Right renal cortex interstitium (tissue), 3 donors: ENCODE results near the gene ITGA2B. TPM values are rescaled to one million over a fixed set of nuclear protein-coding genes. Genes with fewer than 3 reads are reported as not detected.
"Not testable (repeated sequence)": the region's sequence is repeated elsewhere in the genome, so short reads cannot be mapped to it uniquely, and the experiment has no call there.

Source experiments
- DNase-seq, 3 donors: peaks; one replicate each; pipeline ENCODE4 v3.0.0-alpha.2; 2013; ENCODE audit warnings: low read depth in 3 of 3, low spot score in 2 of 3
- polyA plus RNA-seq, 3 donors: library from polyadenylated mRNA; unstranded; fragments of 120-200 nt; gene quantifications; one replicate each; pipeline ENCODE4 v1.2.1, GENCODE V29; 2013; ENCODE audit not compliant: insufficient read length in 3 of 3

ITGA2B gene
- polyA plus RNA-seq, 3 donors: 4.7 to 8.7 (median 4.8) TPM

DNA sequence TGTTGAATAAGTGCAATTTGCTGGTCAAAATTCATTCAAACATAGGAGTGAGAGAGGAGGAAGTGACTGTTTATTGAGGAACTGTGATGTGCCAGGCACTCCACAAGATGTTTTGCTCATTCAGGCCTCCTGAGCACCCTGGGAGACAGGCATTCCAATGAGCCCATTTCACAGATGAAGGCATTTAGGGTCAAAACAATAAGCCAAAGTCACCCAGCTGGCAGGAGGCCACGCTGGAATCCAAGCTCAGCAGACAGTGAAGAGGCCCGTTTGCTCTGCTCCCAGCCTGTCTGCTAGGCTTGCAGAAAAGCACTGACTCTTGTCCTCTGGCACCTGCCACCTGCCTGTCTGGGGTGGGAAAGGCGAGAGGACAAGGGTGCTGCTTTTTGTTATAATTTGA is 54.7 kb downstream of the ITGA2B start:
- DNase-seq: no peak

DNA sequence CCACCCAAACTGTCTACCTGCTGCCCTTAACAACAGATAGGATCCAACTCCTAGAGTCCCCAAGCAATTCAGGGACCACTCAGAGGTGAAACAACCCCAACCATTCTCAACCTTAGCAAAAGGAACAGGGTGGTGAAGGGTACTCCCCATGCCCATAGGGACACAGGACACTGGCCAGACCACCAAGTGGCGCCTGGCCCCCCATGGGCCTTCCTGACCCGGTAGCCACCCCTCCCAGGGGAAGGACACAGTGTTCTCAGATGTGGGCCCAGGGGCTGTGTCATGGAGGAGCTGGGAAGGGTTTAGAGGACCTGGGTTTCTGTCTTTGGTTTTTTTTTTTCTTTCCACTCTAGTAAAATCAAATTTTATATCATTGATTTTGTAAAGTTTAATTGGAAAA is 55.1 kb downstream of the ITGA2B start:
- DNase-seq: no peak

GRCh38 chr17:44333371-44333770 is 56.1 kb downstream of the ITGA2B start:
- no peak for DNase-seq

DNA sequence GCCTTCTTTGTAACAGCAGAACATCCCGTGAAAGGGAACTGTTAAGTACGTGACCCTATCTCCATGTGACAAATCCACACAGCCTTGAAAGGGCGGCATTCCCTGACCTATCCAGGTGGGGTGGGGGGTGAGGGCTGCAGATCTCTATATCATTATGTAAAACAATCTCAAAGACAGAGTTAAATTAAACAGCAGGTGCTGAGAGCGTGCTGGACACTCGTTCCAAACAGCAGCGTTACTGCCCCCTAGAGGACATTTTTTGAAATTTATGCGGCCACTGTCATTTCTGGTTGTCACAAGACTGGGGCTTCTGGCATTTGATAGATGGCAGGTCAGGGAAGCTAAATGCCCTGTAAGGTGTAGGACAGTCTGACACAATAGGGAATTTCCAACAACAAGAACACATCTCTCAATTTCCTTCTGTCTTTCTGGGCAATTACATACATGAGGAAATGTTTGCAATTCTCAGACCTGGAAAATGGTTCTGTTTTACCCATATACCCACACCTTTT is 58.1 kb downstream of the ITGA2B start:
- no peak for DNase-seq

DNA sequence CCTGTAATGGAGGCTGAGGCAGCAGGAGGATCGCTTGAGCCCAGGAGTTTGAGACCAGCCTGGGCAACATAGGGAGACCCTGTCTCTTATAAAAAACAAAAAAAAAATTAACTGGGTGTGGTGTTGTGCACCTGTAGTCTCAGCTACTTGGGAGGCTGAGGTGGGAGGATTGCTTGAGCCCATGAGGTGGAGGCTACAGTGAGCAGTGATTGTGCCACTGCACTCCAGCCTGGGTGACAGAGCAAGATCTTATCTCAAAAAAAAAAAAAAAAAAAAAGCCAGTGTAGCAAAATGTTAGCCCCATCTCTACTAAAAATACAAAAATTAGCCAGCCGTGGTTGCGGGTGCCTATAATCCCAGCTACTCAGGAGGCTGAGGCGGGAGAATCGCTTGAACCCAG is 59.2 kb downstream of the ITGA2B start:
- not testable (repeated sequence) for DNase-seq

DNA sequence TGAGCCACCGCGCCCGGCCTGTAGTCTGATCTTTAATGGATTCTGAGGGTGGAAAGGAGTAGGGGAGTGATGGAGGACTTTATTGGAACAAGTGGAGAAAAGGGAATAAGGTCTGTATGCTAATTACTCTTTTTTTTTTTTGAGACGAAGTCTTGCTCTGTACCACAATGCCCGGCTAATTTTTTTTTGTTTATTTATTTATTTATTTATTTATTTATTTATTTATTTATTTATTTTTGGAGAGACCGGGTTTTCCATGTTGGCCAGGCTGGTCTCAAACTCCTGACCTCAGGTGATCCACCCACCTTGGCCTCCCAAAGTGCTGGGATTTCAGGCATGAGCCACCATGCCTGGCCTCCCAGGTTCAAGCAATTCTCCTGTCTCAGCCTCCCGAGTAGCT is 59.9 kb downstream of the ITGA2B start:
- not testable (repeated sequence) for DNase-seq

DNA sequence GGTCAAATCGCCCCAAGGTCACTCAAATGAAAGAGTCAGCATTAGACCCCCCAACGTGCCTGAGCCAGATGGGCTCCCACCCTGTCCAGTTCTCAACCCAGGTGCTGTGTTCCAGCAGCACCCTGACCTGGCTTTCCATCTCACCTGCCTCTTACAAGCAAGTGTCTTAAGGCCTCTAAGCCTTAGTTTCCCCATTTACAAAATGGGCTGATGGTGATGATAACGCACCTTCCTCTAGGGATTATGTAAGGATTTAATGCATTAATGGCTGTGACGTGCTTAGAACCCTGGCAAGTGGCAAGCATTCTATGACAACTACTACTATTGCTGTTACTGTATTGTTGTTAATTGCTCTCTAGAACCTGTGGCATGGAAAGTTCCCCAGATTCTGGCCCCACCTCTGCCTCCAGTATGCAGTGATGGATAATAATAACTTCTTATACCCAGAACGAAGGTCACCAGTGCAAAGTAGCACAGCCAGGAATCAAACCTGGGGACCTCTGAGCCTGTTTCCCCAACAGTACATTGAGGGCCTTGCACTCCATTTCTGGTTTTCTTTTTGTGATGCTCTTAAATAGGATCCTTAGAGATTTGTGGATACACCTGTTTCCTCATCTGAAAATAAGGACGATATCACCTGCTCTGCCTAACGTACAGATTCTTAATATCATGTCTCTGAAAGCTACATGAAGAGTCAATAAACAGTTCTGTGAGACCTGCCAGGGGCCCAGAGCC is 61.6 kb downstream of the ITGA2B start:
- no peak for DNase-seq

DNA sequence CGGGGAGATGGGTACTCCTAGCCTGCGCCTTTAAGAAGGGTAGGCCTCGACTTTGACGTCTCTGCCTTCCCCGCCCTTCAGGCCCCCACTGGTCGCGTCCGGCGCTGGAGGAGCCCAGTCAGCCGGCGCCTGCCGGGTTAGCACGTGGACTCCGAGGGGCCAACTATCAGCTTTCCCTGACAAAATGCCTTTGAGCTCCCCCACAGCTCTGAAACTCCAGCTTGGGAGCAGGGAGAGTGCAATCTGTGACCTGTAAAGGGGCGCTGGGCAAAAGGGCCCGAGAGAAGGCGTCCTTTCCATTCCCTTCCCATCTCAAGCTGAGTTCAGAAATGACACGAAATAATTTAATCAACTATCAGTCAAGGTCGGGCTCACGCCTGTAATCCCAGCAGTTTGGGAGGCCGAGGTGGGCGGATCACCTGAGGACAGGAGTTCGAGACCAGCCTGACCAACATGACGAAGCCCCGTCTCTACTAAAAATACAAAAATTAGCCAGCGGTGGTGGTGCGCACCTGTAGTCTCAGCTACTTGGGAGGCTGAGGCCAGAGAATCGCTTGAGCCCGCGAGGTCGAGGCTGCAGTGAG is 62.5 kb downstream of the ITGA2B start:
- DNase-seq: peak in 2 of 3 donors; percentile 86 to 93

DNA sequence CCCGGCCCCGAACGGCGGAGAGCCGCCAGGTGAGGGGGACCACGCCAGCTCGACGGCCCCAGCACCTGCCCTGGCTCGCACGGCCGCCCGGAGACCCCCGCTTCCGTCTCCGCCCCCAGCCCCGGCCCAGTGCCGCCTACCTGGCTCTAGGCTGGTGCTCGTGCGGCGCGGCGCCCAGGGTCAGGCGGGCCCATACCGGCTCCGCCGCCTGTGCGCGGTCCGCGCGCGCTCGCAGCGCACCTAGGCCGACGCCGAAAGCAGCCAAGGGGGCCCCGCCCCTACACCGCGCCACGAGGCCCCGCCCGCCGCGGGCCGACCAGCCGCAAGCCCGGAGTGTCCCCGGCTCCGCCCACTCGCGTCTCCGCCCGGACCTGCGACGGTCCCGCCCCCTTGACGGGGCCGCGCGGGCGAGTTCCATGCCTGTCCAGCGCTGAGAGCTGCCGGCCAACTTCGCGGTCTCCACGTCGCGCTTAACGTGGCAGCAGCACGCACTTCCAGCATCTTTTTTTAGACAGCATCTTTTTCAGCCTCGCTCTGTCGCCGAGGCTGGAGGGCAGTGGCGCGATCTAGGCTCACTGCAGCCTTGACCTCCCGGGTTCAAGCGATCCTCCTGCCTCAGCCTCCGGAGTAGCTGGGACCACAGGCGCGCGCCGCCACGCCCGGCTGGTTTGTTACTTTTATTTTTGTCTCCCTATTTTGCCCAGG is 64.7 kb downstream of the ITGA2B start, which contains the start of gene SLC25A39:
Gene SLC25A39 (minus strand): TSS at position 253 of the 705 bp plus-strand sequence. CDS start 1,261 bp downstream, outside the sequence.
- DNase-seq: peak in 2 of 3 donors; percentile 82 to 88

GRCh38 chr17:44324092-44324570 is 65.3 kb downstream of the ITGA2B start:
- DNase-seq: no peak

DNA sequence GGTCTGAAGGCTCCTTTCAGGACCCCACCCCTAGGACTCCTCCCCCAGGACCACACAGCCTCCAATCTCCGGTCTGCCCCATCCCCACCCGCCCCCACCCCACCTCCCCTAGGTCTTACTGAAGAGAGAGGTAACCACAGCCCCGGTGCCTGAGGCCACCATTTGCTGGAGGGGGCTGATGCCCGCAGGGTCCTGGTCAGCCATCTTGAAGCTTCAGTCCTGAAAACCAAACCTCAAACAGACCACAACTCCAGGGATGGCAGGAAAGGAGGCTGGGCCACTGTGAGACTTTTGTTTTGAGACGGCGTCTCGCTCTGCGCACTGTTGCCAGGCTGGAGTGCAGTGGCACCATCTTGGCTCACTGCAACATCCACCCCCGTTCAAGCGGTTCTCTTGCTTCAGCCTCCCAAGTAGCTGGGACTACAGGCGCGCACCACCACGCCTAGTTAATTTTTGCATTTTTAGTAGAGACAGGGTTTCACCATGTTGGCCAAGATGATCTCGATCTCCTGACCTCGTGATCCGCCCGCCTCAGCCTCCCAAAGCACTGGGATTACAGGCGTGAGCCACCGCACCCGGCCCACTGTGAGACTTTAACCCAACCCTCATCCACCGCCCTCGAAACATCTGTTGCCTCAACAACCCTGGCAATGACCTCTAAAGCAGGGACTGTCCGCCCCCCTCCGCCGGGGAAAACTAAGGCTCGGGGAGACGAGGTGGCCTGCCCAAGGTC is 65.9 kb downstream of the ITGA2B start:
- no peak for DNase-seq

DNA sequence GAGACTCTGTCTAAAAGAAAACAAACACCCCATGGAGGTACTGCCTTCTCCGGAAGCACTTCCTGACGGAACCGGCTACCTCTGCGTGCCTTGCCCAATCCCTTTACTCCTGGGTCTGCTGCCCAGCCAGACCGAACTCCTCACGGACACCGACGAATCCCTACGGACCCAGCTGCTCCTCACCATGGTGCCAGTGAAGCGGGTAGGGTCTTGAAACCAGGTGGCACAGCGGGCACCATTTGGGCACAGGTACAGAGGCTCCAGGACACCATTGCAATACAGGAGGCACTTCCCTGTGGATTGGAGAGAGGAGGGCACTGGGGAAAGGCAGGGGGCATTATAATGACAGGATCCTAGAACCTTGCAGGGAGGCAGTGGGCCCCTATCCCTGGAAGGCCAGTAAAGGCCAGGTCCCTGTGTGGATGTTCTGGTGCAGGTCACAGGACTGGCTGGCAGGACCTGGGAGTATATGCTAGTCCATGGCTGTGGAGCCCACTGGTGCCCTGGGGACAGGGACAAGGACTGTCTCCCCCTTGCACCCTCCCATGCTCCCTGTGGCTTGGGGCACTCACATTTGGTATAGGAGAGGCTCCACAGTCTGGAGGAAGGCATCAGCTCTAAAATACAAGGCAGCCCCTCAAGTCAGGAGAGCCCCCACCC is 67.1 kb downstream of the ITGA2B start:
- DNase-seq: no peak

Other genes starting within 250 kb of the ITGA2B start
- gene HROB, start 247.7 kb downstream of the ITGA2B start, polyA plus RNA-seq: 1 to 10 TPM; 3.7 to 4.1 (median 3.7) TPM
- gene ASB16, start 218.9 kb downstream of the ITGA2B start, polyA plus RNA-seq: 1 to 10 TPM; 1.2 to 1.8 (median 1.6) TPM
- gene TMUB2, start 202.7 kb downstream of the ITGA2B start, polyA plus RNA-seq: 10 to 100 TPM; 39.0 to 43.6 (median 42.9) TPM
- 10 to 100 TPM; 55.6 to 63.8 (median 63.0) TPM for gene ATXN7L3, start 189.8 kb downstream of the ITGA2B start, polyA plus RNA-seq
- gene UBTF, start 170.0 kb downstream of the ITGA2B start, polyA plus RNA-seq: 100 to 1,000 TPM; 123 to 125 (median 124) TPM
- gene SLC4A1, start 121.5 kb downstream of the ITGA2B start, polyA plus RNA-seq: 10 to 100 TPM in 2 of 3 donors, 1 to 10 TPM in 1; 8.9 to 13.4 (median 10.3) TPM
- gene RUNDC3A, start 81.0 kb downstream of the ITGA2B start, polyA plus RNA-seq: 1 to 10 TPM; 1.2 to 2.3 (median 1.4) TPM
- gene SLC25A39, start 64.8 kb downstream of the ITGA2B start, polyA plus RNA-seq: 10 to 100 TPM; 82.5 to 88.4 (median 85.4) TPM
- gene GRN, start 44.3 kb downstream of the ITGA2B start, polyA plus RNA-seq: 100 to 1,000 TPM; 209 to 258 (median 221) TPM
- 10 to 100 TPM; 24.5 to 34.8 (median 27.4) TPM for gene FAM171A2, start 25.8 kb downstream of the ITGA2B start, polyA plus RNA-seq
- 10 to 100 TPM; 38.3 to 45.8 (median 42.3) TPM for gene GPATCH8, start 113.8 kb upstream of the ITGA2B start, polyA plus RNA-seq
- gene FZD2, start 167.8 kb upstream of the ITGA2B start, polyA plus RNA-seq: 10 to 100 TPM; 23.3 to 32.7 (median 26.1) TPM